RWPE1 (cell line): ENCODE data around the gene SCN7A.
"Not testable (repeated sequence)": the region's sequence is repeated elsewhere in the genome, so short reads cannot be mapped to it uniquely, and the experiment has no call there.

Experiments
- CTCF ChIA-PET: fragments of 350-600 bp; sonication (Branson Sonifier 250); formaldehyde crosslinking; extraction: SDS; loops from one replicate; lab custom pipeline; 2021; lab: Yijun Ruan, JAX
- POLR2A ChIA-PET: fragments of 400-600 bp; formaldehyde crosslinking; extraction: SDS; loops from one replicate; lab custom pipeline; 2020; ENCODE audit warnings: antibody characterized with exemption; ENCODE audit not compliant: low non-redundant PET; lab: Yijun Ruan, JAX
- DNase-seq: peaks from one replicate; pipeline ENCODE4 v3.0.0; 2012; ENCODE audit warnings: low spot score
- H3K27ac ChIP-seq: fragments of 450-650 bp; 2 replicates; pipeline ENCODE4 v1.5.1; 2017
- TF ChIP-seq, protein P1 (sequence below): fragments of 450-650 bp; conservative IDR thresholded peaks from 2 replicates; pipeline ENCODE4 v1.5.1; 2017; ENCODE audit warnings: low read depth, mild to moderate bottlenecking

Gene SCN7A

DNA sequence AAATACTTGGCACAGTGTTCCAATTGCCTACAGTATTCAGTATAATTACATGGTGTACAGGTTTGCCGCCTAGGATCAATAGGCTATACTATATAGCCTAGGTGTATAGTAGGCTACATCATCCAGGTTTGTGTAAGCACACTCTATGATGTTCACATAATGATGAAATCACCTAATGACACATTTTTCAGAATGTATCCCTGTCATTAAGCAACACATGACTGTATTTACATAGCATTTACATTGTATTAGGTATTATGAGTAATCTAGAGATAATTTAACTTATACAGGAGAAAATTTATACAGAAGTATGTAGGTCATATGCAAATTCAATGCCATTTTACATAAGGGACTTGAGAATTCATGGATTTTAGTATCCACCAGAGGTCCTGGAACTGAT, 35.4 kb downstream of the SCN7A start:
- ChIA-PET CTCF (no interaction called here), POLR2A (no interaction called here)
- TF ChIP-seq, protein P1, sequence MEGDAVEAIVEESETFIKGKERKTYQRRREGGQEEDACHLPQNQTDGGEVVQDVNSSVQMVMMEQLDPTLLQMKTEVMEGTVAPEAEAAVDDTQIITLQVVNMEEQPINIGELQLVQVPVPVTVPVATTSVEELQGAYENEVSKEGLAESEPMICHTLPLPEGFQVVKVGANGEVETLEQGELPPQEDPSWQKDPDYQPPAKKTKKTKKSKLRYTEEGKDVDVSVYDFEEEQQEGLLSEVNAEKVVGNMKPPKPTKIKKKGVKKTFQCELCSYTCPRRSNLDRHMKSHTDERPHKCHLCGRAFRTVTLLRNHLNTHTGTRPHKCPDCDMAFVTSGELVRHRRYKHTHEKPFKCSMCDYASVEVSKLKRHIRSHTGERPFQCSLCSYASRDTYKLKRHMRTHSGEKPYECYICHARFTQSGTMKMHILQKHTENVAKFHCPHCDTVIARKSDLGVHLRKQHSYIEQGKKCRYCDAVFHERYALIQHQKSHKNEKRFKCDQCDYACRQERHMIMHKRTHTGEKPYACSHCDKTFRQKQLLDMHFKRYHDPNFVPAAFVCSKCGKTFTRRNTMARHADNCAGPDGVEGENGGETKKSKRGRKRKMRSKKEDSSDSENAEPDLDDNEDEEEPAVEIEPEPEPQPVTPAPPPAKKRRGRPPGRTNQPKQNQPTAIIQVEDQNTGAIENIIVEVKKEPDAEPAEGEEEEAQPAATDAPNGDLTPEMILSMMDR, result no peak
- DNase-seq, result no peak
- H3K27ac ChIP-seq, result no peak overlapping the region

DNA sequence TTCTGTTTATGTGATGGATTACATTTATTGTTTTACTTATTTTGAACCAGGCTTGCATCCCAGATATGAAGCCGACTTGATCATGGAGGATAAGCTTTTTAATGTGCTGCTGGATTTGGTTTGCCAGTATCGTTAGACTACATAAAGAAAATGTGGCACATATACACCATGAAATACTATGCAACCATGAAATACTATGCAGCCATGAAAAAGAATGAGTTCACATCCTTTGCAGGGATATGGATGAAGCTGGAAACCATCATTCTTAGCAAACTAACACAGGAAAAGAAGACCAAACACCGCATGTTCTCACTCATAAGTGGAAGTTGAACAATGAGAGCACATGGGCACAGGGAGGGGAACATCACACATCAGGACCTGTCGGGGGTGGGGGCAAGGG, 38.2 kb downstream of the SCN7A start:
- DNase-seq, H3K27ac ChIP-seq, POLR2A ChIA-PET: not testable (repeated sequence)
- CTCF ChIA-PET, result interaction anchor here (0.6 kb wide), 1 partner anchor 1112 kb away, joined by 4 read pairs; no protein-coding TSS in a partner anchor

DNA sequence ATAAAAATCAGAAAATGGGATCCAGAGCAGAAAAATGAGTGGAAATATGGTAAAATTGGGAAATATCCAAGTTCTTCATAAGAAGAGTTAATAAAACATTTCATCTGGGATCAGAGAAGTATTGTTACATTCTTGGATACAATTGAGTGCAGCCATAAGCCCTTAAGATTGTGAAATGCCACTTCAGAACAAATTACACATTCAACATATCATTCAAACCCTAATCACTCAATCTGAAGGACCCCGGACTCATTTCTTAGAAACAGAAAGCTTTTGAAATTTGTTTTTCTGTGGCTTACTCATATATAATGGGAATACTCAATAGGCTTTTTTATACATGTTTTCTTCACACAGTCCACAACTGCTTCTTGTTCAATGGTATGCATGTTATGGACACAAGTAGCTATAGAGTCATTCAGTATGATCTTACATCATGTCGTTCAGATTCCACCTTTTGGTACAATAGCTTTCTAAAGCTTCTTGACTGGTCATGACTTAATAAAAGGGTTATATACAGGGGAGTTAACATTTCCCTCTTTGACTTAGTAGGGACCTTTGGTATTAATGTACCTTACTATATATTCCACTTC, 39.9 kb downstream of the SCN7A start:
- TF ChIP-seq, protein P1, result no peak
- POLR2A ChIA-PET, result no interaction called here
- DNase-seq, result no peak
- CTCF ChIA-PET, result no interaction called here
- H3K27ac ChIP-seq, result no peak overlapping the region

DNA sequence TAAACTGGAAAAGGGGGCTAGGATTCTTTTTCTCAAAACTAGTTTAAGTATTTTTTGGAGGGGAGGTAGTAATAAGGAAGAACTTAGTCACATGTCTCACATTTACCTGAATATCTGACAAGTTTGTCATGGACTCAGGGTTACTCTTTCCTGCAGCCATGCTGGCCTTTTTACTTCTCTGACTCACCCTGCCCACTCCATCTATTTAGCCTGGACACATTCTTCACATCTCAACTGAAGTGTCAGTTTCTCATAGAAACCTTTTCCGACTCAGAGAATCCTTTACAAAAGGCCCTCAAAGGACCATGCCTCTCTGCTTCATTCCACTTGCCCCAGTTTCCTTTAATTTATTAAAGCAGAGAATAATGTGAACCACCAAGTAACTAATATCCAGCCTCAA, 42.6 kb downstream of the SCN7A start:
- ChIA-PET CTCF (no interaction called here), POLR2A (no interaction called here)
- H3K27ac ChIP-seq, result no peak overlapping the region
- peak; percentile 4 for DNase-seq
- TF ChIP-seq, protein P1, result no peak

DNA sequence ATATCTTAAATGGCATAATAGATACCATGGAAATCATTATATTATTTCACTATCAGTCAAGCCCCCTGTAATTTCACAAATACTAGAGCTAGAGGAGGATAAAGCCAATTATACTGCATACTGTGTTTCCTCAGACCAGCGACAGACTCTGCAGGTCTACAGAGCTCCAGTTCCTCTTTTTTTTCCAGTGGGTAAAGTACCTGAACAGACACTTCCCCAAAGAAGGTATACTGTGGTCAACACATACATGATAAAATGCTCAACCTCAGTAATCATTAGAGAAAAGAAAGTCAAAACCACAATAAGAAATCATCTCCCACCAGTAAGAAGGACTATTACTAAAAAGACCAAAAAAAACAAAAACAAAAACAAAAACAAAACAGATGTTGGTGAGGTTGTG, 44.6 kb downstream of the SCN7A start:
- TF ChIP-seq, protein P1, result no peak
- no peak for DNase-seq
- POLR2A ChIA-PET, result no interaction called here

DNA sequence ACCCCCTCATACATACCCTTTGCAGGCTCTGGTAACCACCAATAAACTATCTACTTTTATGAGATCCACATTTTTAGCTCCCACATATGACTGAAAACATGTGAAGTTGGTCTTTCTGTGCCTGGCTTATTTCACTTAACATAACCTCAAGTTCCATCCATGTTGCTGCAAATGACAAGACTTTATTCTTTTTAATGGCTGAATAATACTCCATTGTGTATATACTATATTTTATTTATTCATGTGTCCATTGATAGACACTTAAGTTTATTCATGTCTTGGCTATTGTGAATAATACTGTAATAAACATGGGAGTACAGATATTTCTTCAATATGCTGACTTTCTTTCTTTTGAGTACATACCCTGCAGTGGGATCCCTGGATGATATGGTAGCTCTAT, 45.9 kb downstream of the SCN7A start:
- TF ChIP-seq, protein P1, result no peak
- no peak for DNase-seq
- POLR2A ChIA-PET, result no interaction called here
- H3K27ac ChIP-seq, result no peak overlapping the region
- CTCF ChIA-PET, result no interaction called here

More for the DNA sequence above, 44.6 kb downstream of the SCN7A start:
- CTCF ChIA-PET, result no interaction called here
- no peak overlapping the region for H3K27ac ChIP-seq

DNA sequence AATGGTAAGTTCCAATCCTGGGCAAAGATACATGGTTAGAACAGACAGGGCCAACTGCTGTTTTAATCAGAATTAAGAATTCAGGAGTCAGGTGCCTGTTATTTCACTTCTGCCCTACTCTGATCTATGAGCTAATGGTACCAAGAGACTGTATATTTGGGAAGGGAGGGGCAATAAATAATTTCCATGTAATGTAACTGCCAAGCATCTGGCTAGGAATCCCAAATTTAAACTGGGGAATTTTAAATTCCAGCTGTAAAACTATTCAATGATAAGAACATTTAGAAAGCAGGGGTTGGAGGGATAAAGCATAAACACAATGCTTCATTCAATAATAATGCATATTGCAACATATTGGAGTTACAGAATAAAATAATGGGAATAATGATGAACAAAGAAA, 49.7 kb downstream of the SCN7A start:
- CTCF ChIA-PET, result no interaction called here
- TF ChIP-seq, protein P1, result no peak
- POLR2A ChIA-PET, result no interaction called here
- no peak overlapping the region for H3K27ac ChIP-seq
- no peak for DNase-seq
